Calu3 (cell line): ENCODE measurements around the gene RNF150. TPM values are rescaled to one million over a fixed set of nuclear protein-coding genes. Genes with fewer than 3 reads are reported as not detected.

Source experiments
- BruUV-seq: library from RNA; stranded (reverse); fragments of 400-500 nt; replicated peaks from 2 replicates; lab custom pipeline; 2021; lab: Mats Ljungman, UMichigan
- CTCF ChIA-PET: fragments of 300-600 bp; sonication (Branson Sonifier 250); formaldehyde crosslinking; loops from one replicate; lab custom pipeline; 2022; ENCODE audit warnings: antibody characterized with exemption; lab: Charles Lee
- DNase-seq: peaks from one replicate; pipeline ENCODE4 v3.0.0; 2022
- H3K27ac Mint-ChIP-seq: one replicate; pipeline ENCODE4 v1.8.0; 2022; ENCODE audit warnings: mixed read lengths; ENCODE audit not compliant: unreplicated experiment
- H3K27me3 Mint-ChIP-seq: one replicate; pipeline ENCODE4 v1.8.0; 2022; ENCODE audit warnings: mixed read lengths; ENCODE audit not compliant: unreplicated experiment
- H3K36me3 Mint-ChIP-seq: one replicate; pipeline ENCODE4 v1.8.0; 2022; ENCODE audit warnings: mild to moderate bottlenecking, moderate library complexity, mixed read lengths; ENCODE audit not compliant: insufficient read depth, unreplicated experiment
- H3K4me1 Mint-ChIP-seq: one replicate; pipeline ENCODE4 v1.8.0; 2022; ENCODE audit warnings: mild to moderate bottlenecking, low read depth, mixed read lengths; ENCODE audit not compliant: unreplicated experiment
- H3K4me3 Mint-ChIP-seq: one replicate; pipeline ENCODE4 v1.8.0; 2022; ENCODE audit warnings: mild to moderate bottlenecking, low read depth, moderate library complexity, mixed read lengths; ENCODE audit not compliant: unreplicated experiment
- H3K9me3 Mint-ChIP-seq: one replicate; pipeline ENCODE4 v1.8.0; 2022; ENCODE audit warnings: low read depth, mixed read lengths; ENCODE audit not compliant: unreplicated experiment
- intact Hi-C: fragments of 100-400 bp; cut with micrococcal nuclease; formaldehyde crosslinking; loops from one replicate; pipeline ENCODE4 v1.10.0; 2022; ENCODE audit not compliant: unreplicated experiment
- total RNA-seq: library from RNA; stranded (reverse); gene quantifications from 2 replicates; pipeline ENCODE4 v1.2.3, GENCODE V29; 2022
- TF ChIP-seq, protein P1 (sequence below): fragments of 200-600 bp; IDR thresholded peaks from one replicate; pipeline ENCODE4 v1.8.0; 2022; ENCODE audit warnings: antibody characterized with exemption; ENCODE audit not compliant: unreplicated experiment

RNF150 gene
- total RNA-seq, 1 experiment from 2014 or later = 0.14 TPM

DNA sequence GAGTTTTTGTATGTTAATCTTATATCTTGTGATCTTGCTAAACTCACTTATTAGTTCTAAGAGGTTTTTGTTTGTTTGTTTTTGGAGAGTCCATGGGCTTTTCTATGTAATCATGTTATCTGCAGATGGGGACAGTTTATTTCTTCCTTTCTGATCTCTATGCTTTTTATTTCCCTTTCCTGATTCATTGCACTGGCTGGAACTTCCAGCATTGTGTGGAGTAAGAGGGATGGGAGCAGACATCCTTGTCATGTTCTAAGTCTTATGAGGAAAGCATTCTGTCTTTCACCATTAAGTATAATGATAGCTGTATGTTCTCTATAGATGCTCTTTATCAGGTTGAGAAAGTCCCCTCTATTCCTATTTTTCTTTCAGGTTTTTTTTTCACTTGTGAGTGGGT, 286.5 kb downstream of the RNF150 start:
- CTCF ChIA-PET = no interaction called here
- no peaks in the 10 kb centered on the region for H3K4me1 Mint-ChIP-seq
- intact Hi-C loops = no loop called here
- no TSS peak for BruUV-seq
- peaks cover 14% of the 10 kb centered on the region for H3K27me3 Mint-ChIP-seq
- no peak overlapping the region for H3K27ac Mint-ChIP-seq
- H3K4me3 Mint-ChIP-seq = no peak overlapping the region
- no peaks in the 10 kb centered on the region for H3K36me3 Mint-ChIP-seq
- no peaks in the 10 kb centered on the region for H3K9me3 Mint-ChIP-seq
- DNase-seq = no peak
- TF ChIP-seq, protein P1, sequence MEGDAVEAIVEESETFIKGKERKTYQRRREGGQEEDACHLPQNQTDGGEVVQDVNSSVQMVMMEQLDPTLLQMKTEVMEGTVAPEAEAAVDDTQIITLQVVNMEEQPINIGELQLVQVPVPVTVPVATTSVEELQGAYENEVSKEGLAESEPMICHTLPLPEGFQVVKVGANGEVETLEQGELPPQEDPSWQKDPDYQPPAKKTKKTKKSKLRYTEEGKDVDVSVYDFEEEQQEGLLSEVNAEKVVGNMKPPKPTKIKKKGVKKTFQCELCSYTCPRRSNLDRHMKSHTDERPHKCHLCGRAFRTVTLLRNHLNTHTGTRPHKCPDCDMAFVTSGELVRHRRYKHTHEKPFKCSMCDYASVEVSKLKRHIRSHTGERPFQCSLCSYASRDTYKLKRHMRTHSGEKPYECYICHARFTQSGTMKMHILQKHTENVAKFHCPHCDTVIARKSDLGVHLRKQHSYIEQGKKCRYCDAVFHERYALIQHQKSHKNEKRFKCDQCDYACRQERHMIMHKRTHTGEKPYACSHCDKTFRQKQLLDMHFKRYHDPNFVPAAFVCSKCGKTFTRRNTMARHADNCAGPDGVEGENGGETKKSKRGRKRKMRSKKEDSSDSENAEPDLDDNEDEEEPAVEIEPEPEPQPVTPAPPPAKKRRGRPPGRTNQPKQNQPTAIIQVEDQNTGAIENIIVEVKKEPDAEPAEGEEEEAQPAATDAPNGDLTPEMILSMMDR = no peak

DNA sequence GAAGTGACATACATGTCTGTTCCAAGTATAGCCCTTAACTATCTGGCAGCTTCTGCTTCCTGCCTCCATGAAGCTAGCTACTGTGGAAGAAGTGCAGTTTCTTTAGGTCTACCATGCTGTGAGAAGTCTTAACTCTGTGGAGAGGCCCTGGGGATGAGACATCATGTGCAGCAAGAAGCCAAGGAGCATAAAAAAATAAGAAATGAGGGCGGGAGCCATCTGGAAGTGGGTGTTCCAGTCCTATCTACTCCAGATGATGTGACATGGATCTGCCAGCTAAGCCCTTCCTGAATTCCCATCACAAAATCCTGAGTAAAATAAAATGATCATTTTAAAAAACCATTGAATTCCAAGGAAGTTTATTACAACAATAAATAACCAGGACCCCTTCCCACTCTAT, 289.2 kb downstream of the RNF150 start:
- H3K36me3 Mint-ChIP-seq = no peaks in the 10 kb centered on the region
- no peak for DNase-seq
- intact Hi-C loops = no loop called here
- no peak overlapping the region for H3K27ac Mint-ChIP-seq
- no TSS peak for BruUV-seq
- no peaks in the 10 kb centered on the region for H3K4me1 Mint-ChIP-seq
- H3K27me3 Mint-ChIP-seq = peaks cover 19% of the 10 kb centered on the region
- no peak overlapping the region for H3K4me3 Mint-ChIP-seq
- H3K9me3 Mint-ChIP-seq = no peaks in the 10 kb centered on the region
- CTCF ChIA-PET = no interaction called here
- TF ChIP-seq, protein P1 = no peak

DNA sequence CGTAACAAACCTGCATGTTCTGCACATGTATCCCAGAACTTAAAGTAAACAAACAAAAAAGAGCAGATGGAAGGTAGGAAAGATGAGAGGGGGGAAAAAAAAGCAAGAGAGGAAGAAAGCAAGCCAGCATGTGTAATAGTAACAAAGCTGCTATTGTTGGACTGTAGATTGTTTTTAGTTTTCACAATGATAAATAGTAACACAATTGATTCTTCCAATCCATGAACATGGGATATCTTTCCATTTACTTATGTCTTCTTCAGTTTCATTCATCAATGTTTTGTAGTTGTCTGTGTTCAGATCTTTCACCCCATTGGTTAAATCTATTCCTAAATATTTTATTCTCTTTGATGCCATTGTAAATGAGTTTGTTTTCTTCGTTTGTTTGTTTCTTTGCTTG, 292.1 kb downstream of the RNF150 start:
- BruUV-seq = no TSS peak
- no peak for DNase-seq
- Mint-ChIP-seq H3K27me3 (peaks cover 19% of the 10 kb centered on the region), H3K36me3 (no peaks in the 10 kb centered on the region), H3K9me3 (no peaks in the 10 kb centered on the region), H3K4me1 (no peaks in the 10 kb centered on the region), H3K27ac (no peak overlapping the region), H3K4me3 (no peak overlapping the region)
- TF ChIP-seq, protein P1 = no peak
- CTCF ChIA-PET = no interaction called here
- intact Hi-C loops = no loop called here

DNA sequence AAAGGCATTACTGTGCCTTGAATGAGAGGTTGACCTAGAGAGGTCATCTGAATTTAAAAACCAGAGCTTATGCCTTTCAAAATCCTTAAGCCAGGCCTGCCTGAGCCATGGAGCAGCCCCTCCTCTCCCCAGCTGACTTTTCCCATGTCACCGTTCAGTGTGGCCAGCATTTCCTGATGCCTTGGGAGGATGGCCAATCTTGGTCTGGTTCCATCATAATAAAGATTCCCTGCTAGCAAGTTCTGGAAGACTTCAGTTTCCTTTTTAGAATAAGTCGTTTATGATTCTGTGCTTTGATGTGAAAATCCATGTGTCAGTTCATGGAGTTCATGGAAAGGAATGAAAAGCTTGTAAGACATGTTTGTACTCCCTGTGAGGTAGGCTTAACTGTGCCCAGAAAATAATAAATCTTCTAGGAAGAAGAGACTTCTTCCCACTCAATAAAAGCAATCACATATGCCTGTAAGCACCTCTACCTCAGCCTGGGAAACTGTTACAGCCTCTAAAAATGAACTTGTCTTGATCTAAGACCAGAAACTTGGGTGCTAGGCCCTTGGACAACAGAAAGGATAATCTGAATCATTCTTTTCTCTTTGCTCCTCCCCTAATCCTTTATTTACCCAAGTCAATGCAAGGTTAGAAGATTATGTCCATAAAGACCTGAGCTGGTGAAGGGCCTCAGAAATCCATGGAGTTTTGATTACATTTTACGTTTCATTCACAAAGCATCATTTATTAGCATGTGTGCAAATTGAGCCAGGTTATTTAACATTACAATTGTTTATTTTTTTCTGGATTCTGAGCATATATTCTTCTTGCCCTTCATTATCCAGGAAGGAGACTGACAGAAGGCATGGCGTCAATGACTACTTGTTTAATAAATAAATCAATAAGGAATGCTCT, 293.1 kb downstream of the RNF150 start:
- no peak for DNase-seq
- Mint-ChIP-seq H3K27ac (no peak overlapping the region), H3K27me3 (peaks cover 19% of the 10 kb centered on the region), H3K4me1 (no peaks in the 10 kb centered on the region), H3K9me3 (no peaks in the 10 kb centered on the region), H3K36me3 (no peaks in the 10 kb centered on the region), H3K4me3 (no peak overlapping the region)
- no TSS peak for BruUV-seq
- CTCF ChIA-PET = no interaction called here
- intact Hi-C loops = no loop called here
- TF ChIP-seq, protein P1 = no peak
